Activated CD8-positive, alpha-beta memory T cell treated with anti-CD3 and anti-CD28 coated beads for 48 hours (primary cell): ENCODE data around the gene HDHD3.
"Not testable (repeated sequence)": the region's sequence is repeated elsewhere in the genome, so short reads cannot be mapped to it uniquely, and the experiment has no call there.

Experiments used
- DNase-seq, 3 experiments: peaks; one replicate each; pipeline ENCODE4 v3.0.0-alpha.2; 2020; ENCODE audit warnings: low read depth in 2 of 3, low spot score in 2 of 3

Gene HDHD3

GRCh38 chr9:113390192-113390960, 13.6 kb upstream of the HDHD3 start:
- DNase-seq, result no peak

- no peak for DNase-seq
Observed at GRCh38 chr9:113389451-113389850, 12.7 kb upstream of the HDHD3 start.

GRCh38 chr9:113388833-113389232, 12.0 kb upstream of the HDHD3 start:
- DNase-seq, result no peak

- no peak for DNase-seq
Observed at GRCh38 chr9:113387560-113388230, 10.9 kb upstream of the HDHD3 start.

- no peak for DNase-seq
Observed at GRCh38 chr9:113386571-113387393, 10.0 kb upstream of the HDHD3 start.

- DNase-seq, result no peak
Observed at GRCh38 chr9:113381909-113382411, 5.2 kb upstream of the HDHD3 start.

GRCh38 chr9:113381441-113381840, 4.7 kb upstream of the HDHD3 start:
- DNase-seq, result not testable (repeated sequence)

GRCh38 chr9:113380869-113381378, 4.1 kb upstream of the HDHD3 start:
- DNase-seq, result no peak

GRCh38 chr9:113379829-113380210, 3.0 kb upstream of the HDHD3 start:
- DNase-seq, result not testable (repeated sequence)

- DNase-seq, result not testable (repeated sequence)
Observed at GRCh38 chr9:113379094-113379828, 2.5 kb upstream of the HDHD3 start.

- DNase-seq, result no peak
Observed at GRCh38 chr9:113375057-113376023, 1.4 kb downstream of the HDHD3 start.

GRCh38 chr9:113373676-113374392, 3.0 kb downstream of the HDHD3 start:
- no peak for DNase-seq

GRCh38 chr9:113373256-113373655, 3.5 kb downstream of the HDHD3 start:
- no peak for DNase-seq

- no peak for DNase-seq
Observed at GRCh38 chr9:113372059-113372458, 4.7 kb downstream of the HDHD3 start.

GRCh38 chr9:113370806-113371325, 5.9 kb downstream of the HDHD3 start:
- no peak for DNase-seq

- DNase-seq, result no peak
Observed at GRCh38 chr9:113369855-113370140, 7.0 kb downstream of the HDHD3 start.

GRCh38 chr9:113368982-113369854, 7.6 kb downstream of the HDHD3 start:
- DNase-seq, result no peak
